B cell (primary cell): ENCODE results near the gene CCDC88B. TPM values are rescaled to one million over a fixed set of nuclear protein-coding genes. Genes with fewer than 3 reads are reported as not detected.

Source experiments
- ATAC-seq: fragments of 200-7000 bp; cut with Tn5 transposase; one replicate; pipeline ENCODE4 v1.10.0; 2021; ENCODE audit warnings: low read depth, mild to moderate bottlenecking, moderate number of reproducible peaks, moderate library complexity
- CTCF ChIA-PET: fragments of 350-600 bp; sonication (Branson Sonifier 250); formaldehyde crosslinking; loops from one replicate; lab custom pipeline; 2021; ENCODE audit warnings: antibody characterized with exemption, inconsistent platforms; lab: Charles Lee
- POLR2A ChIA-PET: fragments of 350-600 bp; sonication (Branson Sonifier 250); formaldehyde crosslinking; loops from one replicate; lab custom pipeline; 2021; ENCODE audit warnings: antibody characterized with exemption; lab: Charles Lee
- DNase-seq: peaks from one replicate; pipeline ENCODE4 v3.0.0; 2013
- H2AFZ ChIP-seq: 2 replicates; pipeline ENCODE4 v1.6.1; 2012; ENCODE audit warnings: mild to moderate bottlenecking, low read depth, low read length; ENCODE audit not compliant: insufficient read depth, poor library complexity, severe bottlenecking
- H3K27ac ChIP-seq, 2 donors: 1 replicate in 1 of 2; 2 replicates in 1 of 2; pipeline ENCODE4 v1.5.1; 2012 to 2013; ENCODE audit warnings: low read length in 2 of 2, mild to moderate bottlenecking in 2 of 2, moderate library complexity in 1 of 2
- H3K27me3 ChIP-seq, 4 experiments: fragments of 200-600 bp in 1 of 4; sonication (generic) in 1 of 4; replicated peaks in 1 of 4; 1 replicate in 2 of 4; 2 replicates in 2 of 4; pipeline versions ENCODE4 v1.6.1 to v1.7.0; 2013 to 2016; ENCODE audit warnings: low read length in 3 of 4, mild to moderate bottlenecking in 2 of 4, mixed read lengths in 1 of 4, moderate library complexity in 1 of 4; ENCODE audit not compliant: insufficient read depth in 4 of 4, control insufficient read depth in 3 of 4; ENCODE audit errors: control extremely low read depth in 1 of 4
- H3K36me3 ChIP-seq, 2 experiments: replicated peaks in 1 of 2; 1 replicate in 1 of 2; 2 replicates in 1 of 2; pipeline versions ENCODE4 v1.6.1 to v1.7.1; 2013; ENCODE audit warnings: low read length in 1 of 2; ENCODE audit not compliant: insufficient read depth in 2 of 2, control insufficient read depth in 1 of 2; ENCODE audit errors: control extremely low read depth in 1 of 2, extremely low read depth in 1 of 2
- H3K4me1 ChIP-seq, 2 donors: fragments of 200-600 bp in 1 of 2; sonication (generic) in 1 of 2; 1 replicate in 1 of 2; 2 replicates in 1 of 2; pipeline versions ENCODE4 v1.5.1 to v1.6.1; 2013 to 2017; ENCODE audit warnings: low read length in 2 of 2; ENCODE audit not compliant: control insufficient read depth in 2 of 2, insufficient read depth in 2 of 2
- H3K4me2 ChIP-seq: replicated peaks from 2 replicates; pipeline ENCODE3; 2012; ENCODE audit warnings: mild to moderate bottlenecking, low read depth, low read length; ENCODE audit not compliant: poor library complexity, severe bottlenecking
- H3K4me3 ChIP-seq, 5 experiments: fragments of 200-600 bp in 1 of 5; sonication (generic) in 1 of 5; 1 replicate in 3 of 5; 2 replicates in 2 of 5; pipeline versions ENCODE4 v1.5.1 to v1.7.0; 2011 to 2016; ENCODE audit warnings: low read length in 4 of 5, mild to moderate bottlenecking in 4 of 5, low read depth in 2 of 5, control low read depth in 1 of 5, moderate library complexity in 1 of 5; ENCODE audit not compliant: insufficient read depth in 1 of 5; ENCODE audit errors: control extremely low read depth in 1 of 5, extremely low read depth in 1 of 5
- H3K79me2 ChIP-seq: fragments of 200-600 bp; sonication (generic); one replicate; pipeline ENCODE4 v1.6.0; 2016; ENCODE audit warnings: low read length; ENCODE audit not compliant: control insufficient read depth, insufficient read depth
- H3K9ac ChIP-seq: fragments of 200-600 bp; sonication (generic); 2 replicates; pipeline ENCODE4 v1.6.1; 2017; ENCODE audit warnings: mild to moderate bottlenecking, low read length, moderate library complexity
- H3K9me3 ChIP-seq, 3 donors: one replicate each; pipeline versions ENCODE4 v1.6.1 to v1.7.1; 2013; ENCODE audit warnings: low read length in 2 of 3; ENCODE audit not compliant: control insufficient read depth in 2 of 3, insufficient read depth in 1 of 3; ENCODE audit errors: control extremely low read depth in 1 of 3
- H4K20me1 ChIP-seq: 2 replicates; pipeline ENCODE4 v1.6.0; 2012; ENCODE audit warnings: mild to moderate bottlenecking, low read length; ENCODE audit not compliant: insufficient read depth, control insufficient read depth, poor library complexity, severe bottlenecking
- H3K27ac Mint-ChIP-seq: one replicate; pipeline ENCODE4 v1.8.0; 2021; ENCODE audit warnings: mixed read lengths
- H3K27me3 Mint-ChIP-seq: one replicate; pipeline ENCODE4 v1.8.0; 2021; ENCODE audit warnings: mixed read lengths
- H3K4me1 Mint-ChIP-seq: one replicate; pipeline ENCODE4 v1.8.0; 2021; ENCODE audit warnings: mixed read lengths
- H3K4me3 Mint-ChIP-seq: one replicate; pipeline ENCODE4 v1.8.0; 2021; ENCODE audit warnings: mixed read lengths
- H3K9me3 Mint-ChIP-seq: one replicate; pipeline ENCODE4 v1.8.0; 2022; ENCODE audit warnings: mixed read lengths; ENCODE audit not compliant: insufficient read depth
- EZH2 ChIP-seq: IDR thresholded peaks from 2 replicates; pipeline ENCODE4 v1.6.1; 2012; ENCODE audit warnings: borderline replicate concordance, low read depth, mild to moderate bottlenecking, moderate library complexity, low read length; ENCODE audit not compliant: insufficient read depth, poor library complexity, severe bottlenecking
- WGBS: methylation state at CpG from one replicate; pipeline ENCODE4 v1.1.5; 2013; ENCODE audit warnings: missing lambda C conversion rate; ENCODE audit not compliant: insufficient coverage; 5-methylcytosine and 5-hydroxymethylcytosine counted together
- intact Hi-C: fragments of 100-400 bp; cut with micrococcal nuclease; formaldehyde crosslinking; loops from one replicate; pipeline ENCODE4 v1.10.0; 2022
- polyA plus RNA-seq: library from polyadenylated mRNA; depleted of rRNA; stranded (reverse); fragments of >200 nt; gene quantifications from 2 replicates; pipeline ENCODE4 v1.2.3, GENCODE V29; 2012
- total RNA-seq, 2 donors: library from RNA; stranded (reverse); fragments of 120-200 nt in 1 of 2; gene quantifications; 1 replicate in 1 of 2; 2 replicates in 1 of 2; pipeline versions ENCODE4 v1.2.3 to v1.2.4, GENCODE V29; 2013 to 2022
- TF ChIP-seq, protein P1 (sequence below): fragments of 200-600 bp; IDR thresholded peaks from one replicate; pipeline ENCODE4 v1.8.0; 2022; ENCODE audit warnings: antibody characterized with exemption, mild to moderate bottlenecking

CCDC88B gene
- total and polyA plus RNA-seq, 2 donors (not counting 1 experiment from before 2014, with no cell fraction given), result 172 to 208 TPM

DNA sequence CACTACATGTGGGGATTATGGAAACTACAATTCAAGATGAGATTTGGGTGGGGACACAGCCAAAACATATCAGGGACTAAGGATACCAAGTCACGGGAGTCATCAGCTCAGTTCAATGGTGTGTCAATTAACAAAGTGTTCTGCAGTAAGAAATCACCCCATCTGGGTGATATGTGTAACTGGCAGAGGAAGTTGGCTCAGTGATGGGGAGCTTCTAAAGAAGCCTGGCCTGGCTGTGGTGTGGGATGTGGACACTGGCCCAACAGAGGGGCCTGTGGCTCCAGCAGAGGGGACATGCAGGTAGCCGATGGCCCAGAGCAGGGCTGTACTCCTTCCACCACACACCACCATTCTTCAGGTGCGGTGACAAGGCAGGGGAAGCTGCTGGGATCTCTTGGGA, 50.6 kb downstream of the CCDC88B start:
- no peak overlapping the region for H3K4me2 ChIP-seq
- H3K27me3 Mint-ChIP-seq, result peaks cover 17% of the 10 kb centered on the region
- intact Hi-C loops, result no loop called here
- ChIA-PET CTCF (no interaction called here), POLR2A (interaction anchor here (0.6 kb wide), 1 partner anchor 48 kb away, joined by 6 read pairs; no protein-coding TSS in a partner anchor)
- no peaks in the 10 kb centered on the region for H3K9me3 Mint-ChIP-seq
- H4K20me1 ChIP-seq, result no peaks in the 10 kb centered on the region
- peaks cover 0 to 10% (median 0%) of the 10 kb centered on the region in 3 donors for H3K9me3 ChIP-seq
- peaks cover 15% of the 10 kb centered on the region for H3K4me1 Mint-ChIP-seq
- no peak overlapping the region for H3K4me3 ChIP-seq
- no peak overlapping the region for H3K27ac ChIP-seq
- H3K4me3 Mint-ChIP-seq, result no peak overlapping the region
- H3K9ac ChIP-seq, result no peak overlapping the region
- H3K36me3 ChIP-seq, result no peaks in the 10 kb centered on the region
- no CpG with 5 or more reads among the region's 3 CpGs for WGBS
- H3K79me2 ChIP-seq, result no peaks in the 10 kb centered on the region
- no peak for ATAC-seq
- peaks cover 0 to 5% (median 0%) of the 10 kb centered on the region in 4 experiments for H3K27me3 ChIP-seq
- no peak for TF ChIP-seq EZH2
- TF ChIP-seq, protein P1, sequence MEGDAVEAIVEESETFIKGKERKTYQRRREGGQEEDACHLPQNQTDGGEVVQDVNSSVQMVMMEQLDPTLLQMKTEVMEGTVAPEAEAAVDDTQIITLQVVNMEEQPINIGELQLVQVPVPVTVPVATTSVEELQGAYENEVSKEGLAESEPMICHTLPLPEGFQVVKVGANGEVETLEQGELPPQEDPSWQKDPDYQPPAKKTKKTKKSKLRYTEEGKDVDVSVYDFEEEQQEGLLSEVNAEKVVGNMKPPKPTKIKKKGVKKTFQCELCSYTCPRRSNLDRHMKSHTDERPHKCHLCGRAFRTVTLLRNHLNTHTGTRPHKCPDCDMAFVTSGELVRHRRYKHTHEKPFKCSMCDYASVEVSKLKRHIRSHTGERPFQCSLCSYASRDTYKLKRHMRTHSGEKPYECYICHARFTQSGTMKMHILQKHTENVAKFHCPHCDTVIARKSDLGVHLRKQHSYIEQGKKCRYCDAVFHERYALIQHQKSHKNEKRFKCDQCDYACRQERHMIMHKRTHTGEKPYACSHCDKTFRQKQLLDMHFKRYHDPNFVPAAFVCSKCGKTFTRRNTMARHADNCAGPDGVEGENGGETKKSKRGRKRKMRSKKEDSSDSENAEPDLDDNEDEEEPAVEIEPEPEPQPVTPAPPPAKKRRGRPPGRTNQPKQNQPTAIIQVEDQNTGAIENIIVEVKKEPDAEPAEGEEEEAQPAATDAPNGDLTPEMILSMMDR, result no peak
- DNase-seq, result no peak
- no peak overlapping the region for H2AFZ ChIP-seq
- H3K27ac Mint-ChIP-seq, result no peak overlapping the region
- peaks cover 7 to 16% of the 10 kb centered on the region in 2 donors for H3K4me1 ChIP-seq

DNA sequence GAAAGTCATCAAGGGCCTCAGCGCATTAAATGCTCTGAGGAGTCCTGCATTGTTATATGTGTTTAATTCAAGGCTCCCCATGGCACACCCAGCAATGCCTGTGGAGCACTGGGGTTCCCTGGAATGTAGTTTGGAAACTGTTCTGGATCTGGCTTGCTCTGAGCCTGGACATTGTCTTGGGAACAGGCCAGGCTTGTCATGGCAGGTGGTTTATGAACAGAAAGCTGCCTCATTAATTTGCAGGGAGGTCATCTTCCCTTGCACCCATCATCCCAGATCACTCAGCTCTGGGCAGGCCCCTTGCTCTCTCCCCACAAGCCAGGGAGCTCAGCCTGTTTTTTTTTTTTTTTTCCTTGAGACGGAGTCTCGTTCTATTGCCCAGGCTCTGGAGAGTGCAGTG, 51.8 kb downstream of the CCDC88B start:
- DNase-seq (no peak), ATAC-seq (no peak)
- H3K9me3 Mint-ChIP-seq, result no peaks in the 10 kb centered on the region
- Histone ChIP-seq H2AFZ (no peak overlapping the region), H3K4me3 (no peak overlapping the region), H3K27me3 (peaks cover 0 to 17% (median 4%) of the 10 kb centered on the region in 4 experiments), H3K4me1 (peaks cover 5 to 11% of the 10 kb centered on the region in 2 donors), H3K9ac (no peak overlapping the region), H4K20me1 (no peaks in the 10 kb centered on the region), H3K79me2 (no peaks in the 10 kb centered on the region), H3K9me3 (peaks cover 0 to 13% (median 0%) of the 10 kb centered on the region in 3 donors), H3K4me2 (no peak overlapping the region), H3K36me3 (no peaks in the 10 kb centered on the region), H3K27ac (no peak overlapping the region)
- CTCF ChIA-PET, result no interaction called here
- no peak overlapping the region for H3K27ac Mint-ChIP-seq
- no peak overlapping the region for H3K4me3 Mint-ChIP-seq
- WGBS, result 93% methylated on average over 2 of the region's 3 CpGs
- H3K27me3 Mint-ChIP-seq, result peaks cover 26% of the 10 kb centered on the region
- POLR2A ChIA-PET, result no interaction called here
- no peak for TF ChIP-seq EZH2
- TF ChIP-seq, protein P1, result no peak
- intact Hi-C loops, result no loop called here
- peaks cover 7% of the 10 kb centered on the region for H3K4me1 Mint-ChIP-seq
